ENCODE data around the gene KCNG2. TPM values are rescaled to one million over a fixed set of nuclear protein-coding genes. Genes with fewer than 3 reads are reported as not detected.

The KCNG2 gene
- total and polyA plus RNA-seq, 2 experiments from 2014 or later = 0.13 to 0.52 TPM

DNA sequence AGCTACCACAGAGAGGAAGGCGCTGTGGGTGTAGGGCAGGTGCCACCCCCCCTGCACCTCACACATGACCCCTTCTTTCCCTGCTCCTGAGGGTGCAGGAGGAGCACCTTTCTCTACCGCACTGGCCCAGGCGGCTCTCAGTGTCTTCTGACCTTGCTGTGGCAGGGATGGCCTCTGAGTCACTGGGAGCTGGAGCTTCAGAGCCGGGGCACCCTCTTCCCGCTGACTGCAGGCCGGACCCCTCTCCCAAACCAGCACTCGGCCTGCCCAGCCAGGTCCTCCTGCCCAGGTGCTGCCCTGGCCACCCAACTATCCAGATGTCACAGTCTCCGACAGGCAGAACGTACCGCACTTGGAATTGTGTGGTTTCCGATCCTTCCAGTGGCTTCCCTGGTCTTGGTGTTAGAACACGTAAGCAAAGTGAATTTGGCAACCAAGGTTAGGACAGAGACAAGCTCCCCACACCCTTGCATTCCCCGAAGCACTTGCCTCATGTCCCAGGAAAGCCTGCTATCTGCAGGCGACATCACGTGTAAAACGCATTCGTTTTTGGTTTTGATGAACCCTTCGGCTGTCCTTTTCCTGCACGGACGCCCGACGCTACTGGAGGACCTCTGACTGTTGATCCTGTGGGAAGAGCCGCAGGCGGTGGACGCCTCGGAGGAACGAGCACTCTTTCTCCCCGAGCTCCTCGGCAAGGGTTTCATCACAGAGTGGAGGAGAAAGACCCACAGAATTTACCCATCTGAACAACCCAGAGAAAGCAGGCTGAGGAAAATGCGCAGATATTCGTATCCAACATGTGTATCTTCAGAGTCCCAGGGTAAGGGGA, 24.7 kb upstream of the KCNG2 start (continued):
- TF ChIP-seq, protein P1, sequence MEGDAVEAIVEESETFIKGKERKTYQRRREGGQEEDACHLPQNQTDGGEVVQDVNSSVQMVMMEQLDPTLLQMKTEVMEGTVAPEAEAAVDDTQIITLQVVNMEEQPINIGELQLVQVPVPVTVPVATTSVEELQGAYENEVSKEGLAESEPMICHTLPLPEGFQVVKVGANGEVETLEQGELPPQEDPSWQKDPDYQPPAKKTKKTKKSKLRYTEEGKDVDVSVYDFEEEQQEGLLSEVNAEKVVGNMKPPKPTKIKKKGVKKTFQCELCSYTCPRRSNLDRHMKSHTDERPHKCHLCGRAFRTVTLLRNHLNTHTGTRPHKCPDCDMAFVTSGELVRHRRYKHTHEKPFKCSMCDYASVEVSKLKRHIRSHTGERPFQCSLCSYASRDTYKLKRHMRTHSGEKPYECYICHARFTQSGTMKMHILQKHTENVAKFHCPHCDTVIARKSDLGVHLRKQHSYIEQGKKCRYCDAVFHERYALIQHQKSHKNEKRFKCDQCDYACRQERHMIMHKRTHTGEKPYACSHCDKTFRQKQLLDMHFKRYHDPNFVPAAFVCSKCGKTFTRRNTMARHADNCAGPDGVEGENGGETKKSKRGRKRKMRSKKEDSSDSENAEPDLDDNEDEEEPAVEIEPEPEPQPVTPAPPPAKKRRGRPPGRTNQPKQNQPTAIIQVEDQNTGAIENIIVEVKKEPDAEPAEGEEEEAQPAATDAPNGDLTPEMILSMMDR (conservative IDR thresholded peaks at IDR 0.05; ENCODE audit: low read depth in 2 of 2) = no peak
- no peak for TF ChIP-seq ZNF331 (CRISPR knock-in tag; IDR thresholded peaks at IDR 0.05; ENCODE audit: low read depth)
- TF ChIP-seq STAT1 (IDR thresholded peaks at IDR 0.05; ENCODE audit: unreplicated experiment) = no peak
- no peak for TF ChIP-seq ZNF114 (CRISPR knock-in tag; IDR thresholded peaks at IDR 0.05)
- no peak for TF ChIP-seq EZH2phosphoT487 (IDR thresholded peaks at IDR 0.05; ENCODE audit: unreplicated experiment)
- TF ChIP-seq, protein P2, sequence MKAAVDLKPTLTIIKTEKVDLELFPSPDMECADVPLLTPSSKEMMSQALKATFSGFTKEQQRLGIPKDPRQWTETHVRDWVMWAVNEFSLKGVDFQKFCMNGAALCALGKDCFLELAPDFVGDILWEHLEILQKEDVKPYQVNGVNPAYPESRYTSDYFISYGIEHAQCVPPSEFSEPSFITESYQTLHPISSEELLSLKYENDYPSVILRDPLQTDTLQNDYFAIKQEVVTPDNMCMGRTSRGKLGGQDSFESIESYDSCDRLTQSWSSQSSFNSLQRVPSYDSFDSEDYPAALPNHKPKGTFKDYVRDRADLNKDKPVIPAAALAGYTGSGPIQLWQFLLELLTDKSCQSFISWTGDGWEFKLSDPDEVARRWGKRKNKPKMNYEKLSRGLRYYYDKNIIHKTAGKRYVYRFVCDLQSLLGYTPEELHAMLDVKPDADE (IDR thresholded peaks at IDR 0.05) = no peak
- TF ChIP-seq CREB1 (CRISPR knock-in tag; IDR thresholded peaks at IDR 0.05; ENCODE audit: low read depth) = no peak
- TF ChIP-seq NANOG (IDR thresholded peaks at IDR 0.05; ENCODE audit: borderline replicate concordance) = no peak
- TF ChIP-seq, protein P3, sequence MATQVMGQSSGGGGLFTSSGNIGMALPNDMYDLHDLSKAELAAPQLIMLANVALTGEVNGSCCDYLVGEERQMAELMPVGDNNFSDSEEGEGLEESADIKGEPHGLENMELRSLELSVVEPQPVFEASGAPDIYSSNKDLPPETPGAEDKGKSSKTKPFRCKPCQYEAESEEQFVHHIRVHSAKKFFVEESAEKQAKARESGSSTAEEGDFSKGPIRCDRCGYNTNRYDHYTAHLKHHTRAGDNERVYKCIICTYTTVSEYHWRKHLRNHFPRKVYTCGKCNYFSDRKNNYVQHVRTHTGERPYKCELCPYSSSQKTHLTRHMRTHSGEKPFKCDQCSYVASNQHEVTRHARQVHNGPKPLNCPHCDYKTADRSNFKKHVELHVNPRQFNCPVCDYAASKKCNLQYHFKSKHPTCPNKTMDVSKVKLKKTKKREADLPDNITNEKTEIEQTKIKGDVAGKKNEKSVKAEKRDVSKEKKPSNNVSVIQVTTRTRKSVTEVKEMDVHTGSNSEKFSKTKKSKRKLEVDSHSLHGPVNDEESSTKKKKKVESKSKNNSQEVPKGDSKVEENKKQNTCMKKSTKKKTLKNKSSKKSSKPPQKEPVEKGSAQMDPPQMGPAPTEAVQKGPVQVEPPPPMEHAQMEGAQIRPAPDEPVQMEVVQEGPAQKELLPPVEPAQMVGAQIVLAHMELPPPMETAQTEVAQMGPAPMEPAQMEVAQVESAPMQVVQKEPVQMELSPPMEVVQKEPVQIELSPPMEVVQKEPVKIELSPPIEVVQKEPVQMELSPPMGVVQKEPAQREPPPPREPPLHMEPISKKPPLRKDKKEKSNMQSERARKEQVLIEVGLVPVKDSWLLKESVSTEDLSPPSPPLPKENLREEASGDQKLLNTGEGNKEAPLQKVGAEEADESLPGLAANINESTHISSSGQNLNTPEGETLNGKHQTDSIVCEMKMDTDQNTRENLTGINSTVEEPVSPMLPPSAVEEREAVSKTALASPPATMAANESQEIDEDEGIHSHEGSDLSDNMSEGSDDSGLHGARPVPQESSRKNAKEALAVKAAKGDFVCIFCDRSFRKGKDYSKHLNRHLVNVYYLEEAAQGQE (IDR thresholded peaks at IDR 0.05; ENCODE audit: unreplicated experiment) = no peak
- no peak for TF ChIP-seq POLR2AphosphoS5 (IDR thresholded peaks at IDR 0.05; ENCODE audit: low read depth)
- no peak for TF ChIP-seq EZH2 (IDR thresholded peaks at IDR 0.05; ENCODE audit: low read depth, unreplicated experiment)

DNA sequence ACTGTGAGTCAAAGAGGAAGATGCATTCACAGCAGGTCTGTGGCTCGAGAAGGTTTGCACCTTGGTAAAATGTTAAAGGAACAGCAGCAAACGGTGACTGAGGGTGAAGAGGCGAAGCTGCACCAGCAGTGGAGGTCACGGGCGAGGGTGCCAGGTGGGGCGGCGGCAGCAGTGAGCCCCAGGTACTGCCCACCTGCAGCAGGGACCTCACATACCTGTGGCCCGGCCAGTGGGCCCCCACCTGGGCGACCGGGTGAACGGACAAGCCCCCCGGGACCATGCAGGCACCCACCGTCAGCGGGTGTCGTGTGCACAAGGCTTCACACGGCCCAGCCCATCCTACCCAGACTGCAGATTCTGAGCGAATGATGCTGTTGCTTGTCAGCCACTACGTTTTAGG, 23.6 kb upstream of the KCNG2 start:
- H3K9me2 ChIP-seq (ENCODE audit: insufficient read depth) = no peaks in the 10 kb centered on the region
- H3K36me3 ChIP-seq (ENCODE audit: insufficient read depth) = no peaks in the 10 kb centered on the region
- H3K27me3 Mint-ChIP-seq (ENCODE audit: insufficient read depth, low read depth, poor library complexity) = peaks cover 18% of the 10 kb centered on the region
- no peak overlapping the region for H3K27ac ChIP-seq (ENCODE audit: low read depth)
- H3K4me3 Mint-ChIP-seq = no peak overlapping the region
- no peaks in the 10 kb centered on the region for H3F3A ChIP-seq (replicated peaks; ENCODE audit: low read depth)
- TF ChIP-seq STAT1 (IDR thresholded peaks at IDR 0.05; ENCODE audit: unreplicated experiment) = no peak
- no peak overlapping the region for H2AFZ ChIP-seq
- no peak overlapping the region for H3K27ac Mint-ChIP-seq
- no peaks in the 10 kb centered on the region for H4K20me1 ChIP-seq (replicated peaks; ENCODE audit: insufficient read depth)
- peaks cover 6% of the 10 kb centered on the region; the same call in 2 of the 3 replicates for H3K9me3 Mint-ChIP-seq
- DNase-seq (ENCODE audit: low spot score) = no peak
- H3K27me3 ChIP-seq (ENCODE audit: insufficient read depth) = no peaks in the 10 kb centered on the region
- no peaks in the 10 kb centered on the region for H3K4me1 Mint-ChIP-seq
- H3K4me2 ChIP-seq = no peak overlapping the region
- no peaks in the 10 kb centered on the region; the same call in 2 of the 3 replicates for H3K36me3 Mint-ChIP-seq (ENCODE audit: low read depth)
- H3K4me3 ChIP-seq = no peak overlapping the region
- H3K79me2 ChIP-seq (replicated peaks; ENCODE audit: insufficient read depth) = no peaks in the 10 kb centered on the region
- no peak for ATAC-seq
- no peaks in the 10 kb centered on the region for H3K4me1 ChIP-seq (ENCODE audit: insufficient read depth)

Measured in GM23338 (cell line).